Measurements from ENCODE around the gene RIBC2.
"Not testable (repeated sequence)": the region's sequence is repeated elsewhere in the genome, so short reads cannot be mapped to it uniquely, and the experiment has no call there.

RIBC2 gene

DNA sequence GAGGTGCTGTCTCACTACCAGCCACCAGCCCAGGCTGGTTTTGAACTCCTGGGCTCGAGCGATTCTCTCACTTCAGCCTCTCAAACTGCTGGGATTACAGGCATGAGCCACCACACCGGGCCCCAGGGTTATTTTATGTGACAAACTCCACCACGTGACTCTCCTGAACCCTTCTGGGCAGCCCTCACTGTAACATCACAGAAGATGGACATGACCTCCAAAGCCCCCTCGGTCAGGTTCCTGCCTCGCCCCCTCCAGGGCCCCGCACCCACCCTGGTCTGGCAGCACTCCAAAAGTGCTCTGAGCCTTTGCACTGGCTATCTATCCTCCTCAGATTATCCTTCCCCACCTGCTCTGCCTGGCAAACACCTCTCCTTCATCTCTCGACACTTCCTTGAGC lies 43.3 kb downstream of the RIBC2 start:
- DNase-seq (ENCODE audit: low spot score), result no peak
- TF ChIP-seq, protein P1, sequence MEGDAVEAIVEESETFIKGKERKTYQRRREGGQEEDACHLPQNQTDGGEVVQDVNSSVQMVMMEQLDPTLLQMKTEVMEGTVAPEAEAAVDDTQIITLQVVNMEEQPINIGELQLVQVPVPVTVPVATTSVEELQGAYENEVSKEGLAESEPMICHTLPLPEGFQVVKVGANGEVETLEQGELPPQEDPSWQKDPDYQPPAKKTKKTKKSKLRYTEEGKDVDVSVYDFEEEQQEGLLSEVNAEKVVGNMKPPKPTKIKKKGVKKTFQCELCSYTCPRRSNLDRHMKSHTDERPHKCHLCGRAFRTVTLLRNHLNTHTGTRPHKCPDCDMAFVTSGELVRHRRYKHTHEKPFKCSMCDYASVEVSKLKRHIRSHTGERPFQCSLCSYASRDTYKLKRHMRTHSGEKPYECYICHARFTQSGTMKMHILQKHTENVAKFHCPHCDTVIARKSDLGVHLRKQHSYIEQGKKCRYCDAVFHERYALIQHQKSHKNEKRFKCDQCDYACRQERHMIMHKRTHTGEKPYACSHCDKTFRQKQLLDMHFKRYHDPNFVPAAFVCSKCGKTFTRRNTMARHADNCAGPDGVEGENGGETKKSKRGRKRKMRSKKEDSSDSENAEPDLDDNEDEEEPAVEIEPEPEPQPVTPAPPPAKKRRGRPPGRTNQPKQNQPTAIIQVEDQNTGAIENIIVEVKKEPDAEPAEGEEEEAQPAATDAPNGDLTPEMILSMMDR (conservative IDR thresholded peaks at IDR 0.05; ENCODE audit: low read depth), result no peak
- POLR2A ChIA-PET (ENCODE audit: low non-redundant PET), result no interaction called here
- no peak overlapping the region for H3K27ac ChIP-seq
- CTCF ChIA-PET, result interaction anchor here (0.6 kb wide), 1 partner anchor 83 kb away, joined by 3 read pairs; no protein-coding TSS in a partner anchor

DNA sequence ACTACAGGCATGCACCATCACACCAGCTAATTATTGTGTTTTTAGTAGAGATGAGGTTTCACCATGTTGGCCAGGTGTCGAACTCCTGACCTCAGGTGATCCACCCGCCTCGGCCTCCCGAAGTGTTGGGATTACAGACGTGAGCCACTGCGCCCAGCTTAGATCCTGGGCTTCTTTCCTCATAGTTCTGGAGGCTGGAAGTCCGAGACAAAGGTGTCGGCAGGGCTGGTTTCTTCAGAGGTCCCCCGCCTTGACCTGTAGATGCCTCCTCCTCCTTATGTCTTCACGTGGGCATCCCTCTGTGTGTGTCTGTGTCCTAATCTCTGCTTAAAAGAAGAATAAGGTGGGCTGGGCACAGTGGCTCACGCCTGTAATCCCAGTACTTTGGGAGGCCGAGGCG lies 45.0 kb downstream of the RIBC2 start:
- CTCF ChIA-PET, result no interaction called here
- H3K27ac ChIP-seq, result no peak overlapping the region
- TF ChIP-seq, protein P1 (conservative IDR thresholded peaks at IDR 0.05; ENCODE audit: low read depth), result no peak
- POLR2A ChIA-PET (ENCODE audit: low non-redundant PET), result no interaction called here
- DNase-seq (ENCODE audit: low spot score), result no peak

DNA sequence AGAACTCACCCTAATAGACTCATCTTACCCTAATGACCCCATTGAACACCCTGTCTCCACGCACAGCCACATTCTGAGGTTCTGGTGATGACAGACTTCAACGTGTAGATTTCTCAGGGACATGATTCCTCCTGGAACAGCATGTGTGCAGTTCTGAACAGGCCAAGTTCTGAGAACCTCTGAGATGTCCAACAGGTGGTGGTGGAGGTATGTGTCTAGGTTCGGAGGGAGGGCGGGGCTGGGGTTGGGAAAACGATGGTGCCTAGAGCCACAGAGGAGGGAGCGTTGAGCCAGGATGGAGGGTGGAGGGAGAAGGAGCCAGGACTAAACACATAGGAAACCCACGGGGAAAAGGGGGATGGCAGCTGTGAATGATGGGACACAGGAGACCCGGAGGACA lies 45.7 kb downstream of the RIBC2 start:
- no peak overlapping the region for H3K27ac ChIP-seq
- ChIA-PET POLR2A (ENCODE audit: low non-redundant PET) (no interaction called here), CTCF (no interaction called here)
- no peak for DNase-seq (ENCODE audit: low spot score)
- TF ChIP-seq, protein P1 (conservative IDR thresholded peaks at IDR 0.05; ENCODE audit: low read depth), result no peak

DNA sequence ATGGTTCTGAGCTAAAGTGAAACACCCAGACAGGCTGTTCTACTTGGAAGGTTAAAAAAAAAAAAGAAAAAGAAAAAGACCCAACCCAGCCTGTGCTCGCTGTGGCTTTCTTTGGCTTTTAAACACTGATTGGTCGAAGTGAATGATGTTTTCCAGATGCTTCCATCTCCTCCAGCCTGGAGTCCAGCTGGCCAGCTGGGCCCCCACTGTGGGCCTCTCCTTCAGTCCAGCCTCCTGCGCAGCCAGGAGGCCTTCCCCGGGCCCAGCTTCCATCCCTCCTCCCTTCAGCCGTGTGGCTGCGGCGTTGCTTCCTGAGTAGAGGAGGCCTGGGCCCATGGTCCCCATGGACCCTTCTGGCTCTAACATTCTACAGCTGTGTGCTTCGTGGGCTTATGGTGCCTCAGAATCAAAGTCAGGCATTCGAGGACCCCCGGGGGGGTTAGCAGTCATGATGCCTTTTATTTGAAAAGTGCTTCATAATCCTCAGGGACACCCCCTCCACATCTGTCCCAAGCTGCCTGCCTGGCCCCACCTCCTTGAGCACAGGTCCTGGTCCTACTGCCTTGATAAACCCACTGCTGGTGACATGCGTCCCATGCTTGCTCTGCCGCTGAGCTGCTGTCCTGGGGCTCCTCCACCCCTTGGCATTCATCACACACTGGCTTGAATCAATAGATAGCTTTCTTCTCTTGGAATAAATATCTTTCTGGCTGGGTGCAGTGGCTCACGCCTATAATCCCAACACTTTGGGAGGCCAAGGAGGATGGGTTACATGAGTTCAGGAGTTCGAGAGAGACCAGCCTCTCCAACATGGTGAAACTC lies 47.0 kb downstream of the RIBC2 start:
- CTCF ChIA-PET, result interaction anchor here (0.7 to 1.1 kb wide), 2 partner anchors 15 to 94 kb away, joined by 3 to 4 read pairs; no protein-coding TSS in a partner anchor
- POLR2A ChIA-PET (ENCODE audit: low non-redundant PET), result no interaction called here
- TF ChIP-seq, protein P1 (conservative IDR thresholded peaks at IDR 0.05; ENCODE audit: low read depth), result no peak
- H3K27ac ChIP-seq, result no peak overlapping the region
- DNase-seq (ENCODE audit: low spot score), result no peak

DNA sequence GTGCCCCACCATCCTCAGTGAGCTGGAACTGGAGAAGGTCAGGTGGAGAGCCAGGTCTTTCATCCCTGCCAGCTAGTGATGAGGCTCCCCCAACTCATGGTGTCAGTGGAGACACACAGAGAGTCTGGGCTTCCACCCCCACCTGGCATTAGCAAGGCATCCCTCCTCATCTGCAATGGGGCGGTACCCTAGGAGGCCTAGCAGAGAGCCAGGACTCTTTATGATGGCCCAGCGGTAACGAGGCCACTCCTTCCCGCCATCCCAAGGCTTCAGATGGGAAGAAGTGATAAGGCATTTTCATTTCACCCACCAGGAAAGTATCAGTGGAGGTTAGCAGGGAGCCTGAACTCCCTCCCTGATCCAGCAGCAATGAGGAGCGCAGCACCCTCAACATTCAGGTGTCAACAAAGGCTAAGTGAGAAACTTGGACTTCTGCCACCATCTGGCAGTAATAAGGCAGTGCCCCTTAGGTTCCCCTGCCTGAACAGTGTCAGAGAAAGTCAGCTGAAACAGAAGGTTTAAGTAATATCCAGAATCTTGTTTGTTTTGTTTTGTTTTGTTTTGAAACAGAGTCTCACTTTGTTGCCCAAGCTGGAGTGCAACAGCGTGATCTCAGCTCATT lies 48.7 kb downstream of the RIBC2 start:
- TF ChIP-seq, protein P1 (conservative IDR thresholded peaks at IDR 0.05; ENCODE audit: low read depth), result no peak
- ChIA-PET POLR2A (ENCODE audit: low non-redundant PET) (no interaction called here), CTCF (interaction anchor here (1.1 kb wide), 1 partner anchor 92 kb away, joined by 4 read pairs; no protein-coding TSS in a partner anchor)
- no peak for DNase-seq (ENCODE audit: low spot score)
- no peak overlapping the region for H3K27ac ChIP-seq

DNA sequence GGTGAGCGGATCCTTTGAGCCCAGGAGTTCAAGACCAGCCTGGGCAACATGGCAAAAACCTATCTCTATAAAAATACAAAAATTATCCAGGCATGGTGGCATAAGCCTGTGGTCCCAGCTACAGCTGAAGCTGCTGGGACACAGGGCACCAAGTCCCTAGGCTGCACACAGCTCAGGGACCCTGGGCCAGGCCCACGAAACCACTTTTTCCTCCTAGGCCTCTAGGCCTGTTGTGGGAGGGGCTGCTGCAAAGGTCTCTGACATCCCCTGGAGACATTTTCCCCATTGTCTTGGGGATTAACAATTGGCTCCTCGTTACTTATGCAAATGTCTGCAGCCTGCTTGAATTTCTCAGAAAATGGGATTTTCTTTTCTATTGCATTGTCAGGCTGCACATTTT lies 50.2 kb downstream of the RIBC2 start:
- CTCF ChIA-PET, result not testable (repeated sequence)

DNA sequence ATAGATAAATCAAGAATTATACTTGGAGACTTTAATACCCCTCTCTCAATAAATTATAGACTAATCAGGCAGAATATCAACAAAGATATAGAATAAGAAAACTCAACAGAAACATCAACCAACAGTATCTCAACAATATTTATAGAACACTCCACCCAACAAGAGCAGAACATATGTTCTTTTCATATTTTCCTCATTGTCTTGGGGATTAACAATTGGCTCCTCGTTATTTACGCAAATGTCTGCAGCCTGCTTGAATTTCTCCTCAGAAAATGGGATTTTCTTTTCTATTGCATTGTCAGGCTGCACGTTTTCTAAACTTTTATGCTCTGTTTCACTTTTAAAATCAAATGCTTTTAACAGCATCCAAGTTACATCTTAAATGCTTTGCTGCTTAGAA lies 52.1 kb downstream of the RIBC2 start:
- DNase-seq (ENCODE audit: low spot score), result no peak
- no peak overlapping the region for H3K27ac ChIP-seq
- TF ChIP-seq, protein P1 (conservative IDR thresholded peaks at IDR 0.05; ENCODE audit: low read depth), result no peak
- POLR2A ChIA-PET (ENCODE audit: low non-redundant PET), result no interaction called here
- CTCF ChIA-PET, result no interaction called here

More for the DNA sequence above, 50.2 kb downstream of the RIBC2 start:
- DNase-seq (ENCODE audit: low spot score); POLR2A ChIA-PET (ENCODE audit: low non-redundant PET); H3K27ac ChIP-seq: not testable (repeated sequence)
